H9 (cell line): ENCODE data around the gene HDDC2. TPM values are rescaled to one million over a fixed set of nuclear protein-coding genes. Genes with fewer than 3 reads are reported as not detected.

Experiments
- DNase-seq: peaks from one replicate; pipeline ENCODE4 v3.0.0-alpha.2; 2017
- H2AFZ ChIP-seq: one replicate; pipeline ENCODE4 v1.6.1; 2013; ENCODE audit warnings: mild to moderate bottlenecking, low read length, control low read depth, moderate library complexity
- H2AK5ac ChIP-seq: 2 replicates; pipeline ENCODE4 v1.6.1; 2013; ENCODE audit warnings: low read length, control low read depth, mixed read lengths; ENCODE audit not compliant: insufficient read length
- H2BK120ac ChIP-seq: one replicate; pipeline ENCODE4 v1.6.1; 2013; ENCODE audit warnings: low read depth, mild to moderate bottlenecking, low read length, control low read depth, inconsistent platforms; ENCODE audit not compliant: poor library complexity, severe bottlenecking
- H2BK12ac ChIP-seq: 2 replicates; pipeline ENCODE4 v1.6.1; 2013; ENCODE audit warnings: low read length, control low read depth, mixed read lengths, low read depth; ENCODE audit not compliant: insufficient read length
- H2BK15ac ChIP-seq: 2 replicates; pipeline ENCODE4 v1.6.1; 2013; ENCODE audit warnings: low read depth, low read length, control low read depth
- H2BK20ac ChIP-seq: one replicate; pipeline ENCODE4 v1.6.1; 2013; ENCODE audit warnings: low read depth, mild to moderate bottlenecking, low read length, control low read depth, inconsistent platforms; ENCODE audit not compliant: poor library complexity, severe bottlenecking
- H2BK5ac ChIP-seq: 2 replicates; pipeline ENCODE4 v1.6.1; 2013; ENCODE audit warnings: low read length, control low read depth, mixed read lengths; ENCODE audit not compliant: insufficient read length
- H3K14ac ChIP-seq: 2 replicates; pipeline ENCODE4 v1.6.1; 2013; ENCODE audit warnings: low read length, control low read depth; ENCODE audit not compliant: insufficient read depth
- H3K18ac ChIP-seq: 2 replicates; pipeline ENCODE4 v1.6.1; 2013; ENCODE audit warnings: low read depth, mild to moderate bottlenecking, mixed read lengths, low read length, control low read depth; ENCODE audit not compliant: insufficient read length
- H3K23ac ChIP-seq: 2 replicates; pipeline ENCODE4 v1.6.1; 2013; ENCODE audit warnings: low read length, control low read depth, mixed read lengths, low read depth; ENCODE audit not compliant: insufficient read length
- H3K23me2 ChIP-seq: 2 replicates; pipeline ENCODE4 v1.6.1; 2013; ENCODE audit warnings: low read depth, mild to moderate bottlenecking, mixed read lengths, low read length, control low read depth; ENCODE audit not compliant: insufficient read length, poor library complexity, severe bottlenecking
- H3K27ac ChIP-seq: 2 replicates; pipeline ENCODE4 v1.5.1; 2013; ENCODE audit warnings: low read length, control low read depth, mixed read lengths, low read depth; ENCODE audit not compliant: insufficient read length
- H3K27me3 ChIP-seq: 2 replicates; pipeline ENCODE4 v1.6.1; 2013; ENCODE audit warnings: low read length, control low read depth, inconsistent platforms; ENCODE audit not compliant: insufficient read depth
- H3K4ac ChIP-seq: 2 replicates; pipeline ENCODE4 v1.6.1; 2013; ENCODE audit warnings: low read depth, mild to moderate bottlenecking, control low read depth, inconsistent platforms, low read length, moderate library complexity
- H3K4me1 ChIP-seq: 2 replicates; pipeline ENCODE4 v1.6.1; 2013; ENCODE audit warnings: low read length, control low read depth, inconsistent platforms; ENCODE audit not compliant: insufficient read depth
- H3K4me2 ChIP-seq: 2 replicates; pipeline ENCODE4 v1.6.1; 2013; ENCODE audit warnings: low read length, control low read depth, mixed read lengths; ENCODE audit not compliant: insufficient read length, insufficient read depth
- H3K56ac ChIP-seq: 2 replicates; pipeline ENCODE4 v1.6.1; 2013; ENCODE audit warnings: low read depth, mild to moderate bottlenecking, mixed read lengths, low read length, control low read depth; ENCODE audit not compliant: insufficient read length
- H3K79me1 ChIP-seq: 2 replicates; pipeline ENCODE4 v1.6.1; 2013; ENCODE audit warnings: low read depth, mild to moderate bottlenecking, moderate library complexity, low read length, control low read depth, inconsistent platforms; ENCODE audit not compliant: insufficient read depth, poor library complexity, severe bottlenecking
- H3K79me2 ChIP-seq: 2 replicates; pipeline ENCODE4 v1.6.1; 2013; ENCODE audit warnings: low read length, control low read depth, inconsistent platforms; ENCODE audit not compliant: insufficient read depth
- H3K9ac ChIP-seq: 2 replicates; pipeline ENCODE4 v1.6.1; 2013; ENCODE audit warnings: low read length, control low read depth, mixed read lengths; ENCODE audit not compliant: insufficient read length; ENCODE audit errors: extremely low read depth
- H3K9me3 ChIP-seq: one replicate; pipeline ENCODE4 v1.6.1; 2013; ENCODE audit warnings: low read depth, low read length, inconsistent platforms; ENCODE audit not compliant: control insufficient read depth
- H3T11ph ChIP-seq: one replicate; pipeline ENCODE4 v1.6.1; 2013; ENCODE audit warnings: mild to moderate bottlenecking, low read length, control low read depth, inconsistent platforms
- H4K20me1 ChIP-seq: one replicate; pipeline ENCODE4 v1.6.1; 2013; ENCODE audit not compliant: control insufficient read depth, insufficient read length, insufficient read depth
- H4K5ac ChIP-seq: 2 replicates; pipeline ENCODE4 v1.6.1; 2013; ENCODE audit warnings: low read depth, mild to moderate bottlenecking, mixed read lengths, low read length, control low read depth; ENCODE audit not compliant: insufficient read length
- H4K8ac ChIP-seq: replicated peaks from 2 replicates; pipeline ENCODE4 v1.6.1; 2013; ENCODE audit warnings: low read length, control low read depth, mixed read lengths, low read depth; ENCODE audit not compliant: insufficient read length
- H4K91ac ChIP-seq: 2 replicates; pipeline ENCODE4 v1.6.1; 2013; ENCODE audit warnings: low read depth, mild to moderate bottlenecking, moderate library complexity, mixed read lengths, low read length, control low read depth; ENCODE audit not compliant: insufficient read length
- H3K27ac Mint-ChIP-seq, 3 experiments: 2 replicates in 2 of 3; 3 replicates in 1 of 3; pipeline ENCODE4 v1.8.0; 2020 to 2021; ENCODE audit warnings: mixed read lengths in 3 of 3, mild to moderate bottlenecking in 1 of 3, moderate library complexity in 1 of 3
- H3K27me3 Mint-ChIP-seq: 2 replicates; pipeline ENCODE4 v1.8.0; 2021; ENCODE audit warnings: low read depth, mild to moderate bottlenecking, moderate library complexity, mixed read lengths
- H3K36me3 Mint-ChIP-seq, 3 experiments: 2 replicates in 2 of 3; 3 replicates in 1 of 3; pipeline ENCODE4 v1.8.0; 2020 to 2021; ENCODE audit warnings: low read depth in 3 of 3, mixed read lengths in 3 of 3; ENCODE audit not compliant: insufficient read depth in 1 of 3
- H3K4me1 Mint-ChIP-seq, 2 experiments: 2 replicates each; pipeline ENCODE4 v1.8.0; 2020; ENCODE audit warnings: mixed read lengths in 2 of 2
- H3K4me3 Mint-ChIP-seq, 2 experiments: 2 replicates in 1 of 2; 3 replicates in 1 of 2; pipeline ENCODE4 v1.8.0; 2020 to 2021; ENCODE audit warnings: mild to moderate bottlenecking in 2 of 2, mixed read lengths in 2 of 2, moderate library complexity in 1 of 2
- H3K9me3 Mint-ChIP-seq, 2 experiments: 2 replicates in 1 of 2; 3 replicates in 1 of 2; pipeline ENCODE4 v1.8.0; 2020; ENCODE audit warnings: mild to moderate bottlenecking in 2 of 2, mixed read lengths in 2 of 2, moderate library complexity in 1 of 2
- CTCF ChIP-seq: fragments of 200-600 bp; sonication (generic); conservative IDR thresholded peaks from 3 replicates; pipeline ENCODE4 v1.8.0; 2021; ENCODE audit warnings: antibody characterized with exemption, mild to moderate bottlenecking
- WGBS: extraction: QIAGEN DNeasy Blood & Tissue Kit; methylation state at CpG from one replicate; pipeline ENCODE4 v1.1.7; 2013; ENCODE audit warnings: missing lambda C conversion rate, low lambda C conversion rate, mixed read lengths; ENCODE audit not compliant: insufficient read length; ENCODE audit errors: extremely low coverage; 5-methylcytosine and 5-hydroxymethylcytosine counted together
- total RNA-seq: library from RNA; stranded (reverse); gene quantifications from 2 replicates; pipeline ENCODE4 v1.2.1, GENCODE V29; 2021

The HDDC2 gene
- total RNA-seq, 1 experiment from 2014 or later: 77.8 TPM

GRCh38 chr6:125273965-125274364 is 27.8 kb downstream of the HDDC2 start:
- no peak overlapping the region for H3K14ac ChIP-seq
- no peak overlapping the region for H4K5ac ChIP-seq
- no peaks in the 10 kb centered on the region for H3K79me1 ChIP-seq
- H3K23me2 ChIP-seq: no peaks in the 10 kb centered on the region
- H3K9me3 Mint-ChIP-seq: no peaks in the 10 kb centered on the region
- H2BK120ac ChIP-seq: no peak overlapping the region
- DNase-seq: no peak
- no peak overlapping the region for H2BK5ac ChIP-seq
- no peaks in the 10 kb centered on the region for H3K9me3 ChIP-seq
- no peak overlapping the region for H3K4me3 Mint-ChIP-seq
- H4K91ac ChIP-seq: no peak overlapping the region
- no peaks in the 10 kb centered on the region; a peak in 1 of 4 replicates for H3K4me1 Mint-ChIP-seq
- no CpG with 5 or more reads among the region's 7 CpGs for WGBS
- no peak for TF ChIP-seq CTCF
- H2BK12ac ChIP-seq: no peak overlapping the region
- H3K4me1 ChIP-seq: no peaks in the 10 kb centered on the region
- H3K27me3 Mint-ChIP-seq: no peaks in the 10 kb centered on the region
- peaks cover 9 to 26% (median 14%) of the 10 kb centered on the region in 3 experiments; a peak in 6 of 7 replicates for H3K36me3 Mint-ChIP-seq
- H2AK5ac ChIP-seq: no peak overlapping the region
- no peak overlapping the region for H4K8ac ChIP-seq
- no peak overlapping the region for H3K23ac ChIP-seq
- H2BK15ac ChIP-seq: no peak overlapping the region
- H3K18ac ChIP-seq: no peak overlapping the region
- no peak overlapping the region for H3T11ph ChIP-seq
- no peak overlapping the region for H3K4ac ChIP-seq
- H2AFZ ChIP-seq: no peak overlapping the region
- H3K79me2 ChIP-seq: no peaks in the 10 kb centered on the region
- no peak overlapping the region; a peak in 2 of 7 replicates for H3K27ac Mint-ChIP-seq
- no peak overlapping the region for H3K9ac ChIP-seq
- no peaks in the 10 kb centered on the region for H4K20me1 ChIP-seq
- no peak overlapping the region for H2BK20ac ChIP-seq
- H3K56ac ChIP-seq: no peak overlapping the region
- no peak overlapping the region for H3K27ac ChIP-seq
- no peaks in the 10 kb centered on the region for H3K27me3 ChIP-seq
- H3K4me2 ChIP-seq: no peak overlapping the region
